ENCODE measurements around the gene CD207. TPM values are rescaled to one million over a fixed set of nuclear protein-coding genes. Genes with fewer than 3 reads are reported as not detected.

The CD207 gene
- total RNA-seq, 1 experiment from 2014 or later = not detected

GRCh38 chr2:70828914-70829824 lies 6.4 kb downstream of the CD207 start:
- intact Hi-C loops (cut with micrococcal nuclease; ENCODE audit: unreplicated experiment) = no loop called here
- no peaks in the 10 kb centered on the region for H3K9me3 Mint-ChIP-seq (ENCODE audit: low read depth, unreplicated experiment)
- CTCF ChIA-PET = no interaction called here
- no TSS peak for BruUV-seq (replicated peaks)
- no peaks in the 10 kb centered on the region for H3K4me1 Mint-ChIP-seq (ENCODE audit: low read depth, unreplicated experiment)
- TF ChIP-seq, protein P1, sequence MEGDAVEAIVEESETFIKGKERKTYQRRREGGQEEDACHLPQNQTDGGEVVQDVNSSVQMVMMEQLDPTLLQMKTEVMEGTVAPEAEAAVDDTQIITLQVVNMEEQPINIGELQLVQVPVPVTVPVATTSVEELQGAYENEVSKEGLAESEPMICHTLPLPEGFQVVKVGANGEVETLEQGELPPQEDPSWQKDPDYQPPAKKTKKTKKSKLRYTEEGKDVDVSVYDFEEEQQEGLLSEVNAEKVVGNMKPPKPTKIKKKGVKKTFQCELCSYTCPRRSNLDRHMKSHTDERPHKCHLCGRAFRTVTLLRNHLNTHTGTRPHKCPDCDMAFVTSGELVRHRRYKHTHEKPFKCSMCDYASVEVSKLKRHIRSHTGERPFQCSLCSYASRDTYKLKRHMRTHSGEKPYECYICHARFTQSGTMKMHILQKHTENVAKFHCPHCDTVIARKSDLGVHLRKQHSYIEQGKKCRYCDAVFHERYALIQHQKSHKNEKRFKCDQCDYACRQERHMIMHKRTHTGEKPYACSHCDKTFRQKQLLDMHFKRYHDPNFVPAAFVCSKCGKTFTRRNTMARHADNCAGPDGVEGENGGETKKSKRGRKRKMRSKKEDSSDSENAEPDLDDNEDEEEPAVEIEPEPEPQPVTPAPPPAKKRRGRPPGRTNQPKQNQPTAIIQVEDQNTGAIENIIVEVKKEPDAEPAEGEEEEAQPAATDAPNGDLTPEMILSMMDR (IDR thresholded peaks at IDR 0.05; ENCODE audit: unreplicated experiment) = no peak
- peaks cover 93% of the 10 kb centered on the region for H3K27me3 Mint-ChIP-seq (ENCODE audit: unreplicated experiment)
- no peak overlapping the region for H3K4me3 Mint-ChIP-seq (ENCODE audit: low read depth, unreplicated experiment)
- no peaks in the 10 kb centered on the region for H3K36me3 Mint-ChIP-seq (ENCODE audit: insufficient read depth, unreplicated experiment)
- H3K27ac Mint-ChIP-seq (ENCODE audit: unreplicated experiment) = no peak overlapping the region
- DNase-seq = no peak

DNA sequence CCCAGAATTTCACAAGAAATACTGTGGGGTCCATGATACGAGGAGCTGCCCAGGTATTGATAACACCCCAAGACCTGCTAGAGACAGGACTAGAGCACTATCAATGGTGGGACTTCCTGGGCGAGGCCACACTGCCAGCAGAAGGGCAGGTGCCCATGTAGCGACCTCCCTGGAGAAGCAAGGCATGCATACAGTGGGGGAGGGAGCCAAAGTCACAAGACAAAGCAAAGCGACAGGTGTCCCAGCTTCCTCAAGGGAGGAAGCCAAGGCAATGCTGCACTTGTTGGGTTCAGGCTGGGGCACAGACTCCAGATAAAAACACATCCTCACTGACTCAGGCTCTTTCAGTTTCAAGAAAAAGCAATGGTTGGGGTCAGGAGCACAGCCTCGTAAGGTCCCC lies 7.5 kb downstream of the CD207 start:
- H3K9me3 Mint-ChIP-seq (ENCODE audit: low read depth, unreplicated experiment) = no peaks in the 10 kb centered on the region
- no peak overlapping the region for H3K27ac Mint-ChIP-seq (ENCODE audit: unreplicated experiment)
- CTCF ChIA-PET = no interaction called here
- no peaks in the 10 kb centered on the region for H3K36me3 Mint-ChIP-seq (ENCODE audit: insufficient read depth, unreplicated experiment)
- intact Hi-C loops (cut with micrococcal nuclease; ENCODE audit: unreplicated experiment) = no loop called here
- H3K4me1 Mint-ChIP-seq (ENCODE audit: low read depth, unreplicated experiment) = no peaks in the 10 kb centered on the region
- TF ChIP-seq, protein P1 (IDR thresholded peaks at IDR 0.05; ENCODE audit: unreplicated experiment) = no peak
- DNase-seq = no peak
- no TSS peak for BruUV-seq (replicated peaks)
- peaks cover 93% of the 10 kb centered on the region for H3K27me3 Mint-ChIP-seq (ENCODE audit: unreplicated experiment)
- H3K4me3 Mint-ChIP-seq (ENCODE audit: low read depth, unreplicated experiment) = no peak overlapping the region

DNA sequence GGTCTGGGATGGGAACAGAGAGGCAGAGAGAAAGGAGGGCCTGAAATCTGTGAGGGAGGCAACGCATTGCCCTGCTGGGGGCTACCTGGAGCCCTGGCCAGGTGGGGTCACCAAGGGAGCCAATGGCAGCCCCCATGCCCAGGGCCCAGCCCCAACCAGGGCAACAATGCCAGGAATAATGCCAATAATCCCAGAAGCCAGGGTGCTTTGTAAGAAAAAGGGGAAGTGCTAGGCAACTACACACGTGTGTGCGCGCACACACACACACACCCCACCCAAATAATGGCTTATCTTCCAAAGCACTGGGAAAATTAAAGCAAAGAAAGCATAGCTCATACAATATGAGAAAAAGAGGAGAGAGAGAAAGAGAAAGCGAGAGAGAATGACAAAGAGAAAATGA lies 8.2 kb downstream of the CD207 start:
- TF ChIP-seq, protein P1 (IDR thresholded peaks at IDR 0.05; ENCODE audit: unreplicated experiment) = no peak
- Mint-ChIP-seq H3K27ac (ENCODE audit: unreplicated experiment) (no peak overlapping the region), H3K36me3 (ENCODE audit: insufficient read depth, unreplicated experiment) (no peaks in the 10 kb centered on the region), H3K4me1 (ENCODE audit: low read depth, unreplicated experiment) (no peaks in the 10 kb centered on the region), H3K27me3 (ENCODE audit: unreplicated experiment) (peaks cover 93% of the 10 kb centered on the region), H3K4me3 (ENCODE audit: low read depth, unreplicated experiment) (no peak overlapping the region), H3K9me3 (ENCODE audit: low read depth, unreplicated experiment) (no peaks in the 10 kb centered on the region)
- no peak for DNase-seq
- intact Hi-C loops (cut with micrococcal nuclease; ENCODE audit: unreplicated experiment) = no loop called here
- CTCF ChIA-PET = no interaction called here
- no TSS peak for BruUV-seq (replicated peaks)

DNA sequence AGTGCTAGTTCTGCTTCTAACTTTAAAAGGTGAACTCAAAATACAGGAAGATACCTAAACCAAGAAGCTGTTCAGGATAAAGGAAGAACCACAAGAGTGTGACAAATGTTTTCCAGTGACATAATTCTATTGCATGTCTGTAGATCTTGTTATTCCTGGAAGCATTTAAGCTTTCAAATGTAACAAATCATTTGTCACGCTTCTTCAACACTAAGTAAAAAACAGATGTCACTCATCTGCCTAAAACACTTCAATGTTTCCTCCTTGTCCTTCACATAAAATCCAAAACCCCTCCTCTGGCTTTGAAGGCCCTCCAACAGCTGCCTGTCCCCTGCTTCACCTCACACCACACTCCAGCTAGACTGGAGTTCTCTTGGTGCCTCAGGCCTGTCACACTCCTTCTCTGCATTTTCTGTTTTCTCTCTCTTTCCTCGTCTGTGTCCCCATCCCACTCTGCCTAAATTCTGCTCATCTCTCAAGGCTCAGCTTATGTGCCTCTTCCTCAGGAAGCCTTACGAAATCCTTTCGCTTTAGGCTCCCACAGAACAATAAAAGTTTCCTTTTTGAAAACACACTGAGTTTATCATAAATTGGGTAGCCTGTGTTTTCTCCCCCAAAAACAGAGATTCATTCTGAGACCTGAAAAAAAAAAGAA lies 8.8 kb downstream of the CD207 start:
- no peak overlapping the region for H3K4me3 Mint-ChIP-seq (ENCODE audit: low read depth, unreplicated experiment)
- H3K27me3 Mint-ChIP-seq (ENCODE audit: unreplicated experiment) = peaks cover 91% of the 10 kb centered on the region
- H3K27ac Mint-ChIP-seq (ENCODE audit: unreplicated experiment) = no peak overlapping the region
- H3K4me1 Mint-ChIP-seq (ENCODE audit: low read depth, unreplicated experiment) = no peaks in the 10 kb centered on the region
- no peaks in the 10 kb centered on the region for H3K9me3 Mint-ChIP-seq (ENCODE audit: low read depth, unreplicated experiment)
- BruUV-seq (replicated peaks) = no TSS peak
- intact Hi-C loops (cut with micrococcal nuclease; ENCODE audit: unreplicated experiment) = no loop called here
- DNase-seq = no peak
- H3K36me3 Mint-ChIP-seq (ENCODE audit: insufficient read depth, unreplicated experiment) = no peaks in the 10 kb centered on the region
- TF ChIP-seq, protein P1 (IDR thresholded peaks at IDR 0.05; ENCODE audit: unreplicated experiment) = no peak
- CTCF ChIA-PET = no interaction called here

Data from Calu3 (cell line).